HL-60 (cell line): ENCODE data around the gene ADAMTS2.

Experiments
- DNase-seq, 2 experiments: peaks; one replicate each; pipeline ENCODE4 v3.0.0-alpha.2; 2010 to 2020; ENCODE audit warnings: low read depth in 1 of 2, low spot score in 1 of 2
- H3K27ac ChIP-seq: fragments of 250-450 bp; sonication (Bioruptor Pico); replicated peaks from 2 replicates; pipeline ENCODE4 v1.5.1; 2020; ENCODE audit warnings: mild to moderate bottlenecking, moderate library complexity
- H3K27me3 ChIP-seq: fragments of 250-450 bp; sonication (Bioruptor Pico); 2 replicates; pipeline ENCODE4 v1.5.1; 2021; ENCODE audit warnings: mild to moderate bottlenecking, moderate library complexity; ENCODE audit not compliant: insufficient read depth, poor library complexity, severe bottlenecking
- H3K4me3 ChIP-seq: replicated peaks from 2 replicates; pipeline ENCODE4 v1.5.1; 2011; ENCODE audit warnings: mild to moderate bottlenecking, control low read depth, low read length; ENCODE audit not compliant: insufficient read depth
- CTCF ChIP-seq: IDR thresholded peaks from one replicate; pipeline ENCODE4 v1.5.1; 2011; ENCODE audit warnings: low read length, control low read depth, inconsistent platforms; ENCODE audit not compliant: insufficient read depth
- GABPA ChIP-seq: IDR thresholded peaks from 2 replicates; pipeline ENCODE4 v1.6.1; 2012; ENCODE audit warnings: low read depth
- POLR2AphosphoS5 ChIP-seq: IDR thresholded peaks from 2 replicates; pipeline ENCODE4 v1.6.1; 2012; ENCODE audit warnings: low read depth
- REST ChIP-seq: IDR thresholded peaks from 2 replicates; pipeline ENCODE4 v1.6.1; 2012; ENCODE audit warnings: low read depth; ENCODE audit not compliant: insufficient replicate concordance
- SPI1 ChIP-seq: IDR thresholded peaks from 2 replicates; pipeline ENCODE4 v1.6.1; 2012; ENCODE audit warnings: low read depth, mild to moderate bottlenecking, borderline replicate concordance

The ADAMTS2 gene

DNA sequence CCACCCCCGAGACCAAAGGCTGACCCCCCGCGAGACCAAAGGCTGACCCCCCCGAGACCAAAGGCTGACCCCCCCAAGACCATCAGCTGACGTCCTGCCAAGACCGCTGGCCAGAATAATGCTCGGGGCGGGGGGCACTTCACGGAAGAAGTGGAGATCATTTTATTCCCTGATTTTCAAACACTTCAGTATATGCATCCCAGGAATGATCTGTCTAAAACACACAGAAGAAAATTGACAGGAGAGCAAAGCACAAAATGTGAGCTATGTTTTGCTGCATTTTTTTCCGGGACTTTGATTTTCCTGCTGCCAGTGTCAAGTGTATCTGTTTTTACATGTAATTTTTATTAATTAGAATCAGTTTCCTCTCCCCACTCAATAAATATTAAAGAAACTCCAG lies 67.1 kb downstream of the ADAMTS2 start:
- H3K27ac ChIP-seq: no peak overlapping the region
- no peaks in the 10 kb centered on the region for H3K27me3 ChIP-seq
- H3K4me3 ChIP-seq: no peak overlapping the region
- DNase-seq: no peak
- TF ChIP-seq REST: no peak
- no peak for TF ChIP-seq GABPA
- TF ChIP-seq POLR2AphosphoS5: no peak
- no peak for TF ChIP-seq SPI1
- no peak for TF ChIP-seq CTCF

GRCh38 chr5:179276838-179277395 lies 68.3 kb downstream of the ADAMTS2 start:
- H3K27me3 ChIP-seq: no peaks in the 10 kb centered on the region
- DNase-seq: no peak
- TF ChIP-seq CTCF (no peak), POLR2AphosphoS5 (no peak), SPI1 (no peak), REST (no peak), GABPA (no peak)
- H3K27ac ChIP-seq: no peak overlapping the region
- no peak overlapping the region for H3K4me3 ChIP-seq

DNA sequence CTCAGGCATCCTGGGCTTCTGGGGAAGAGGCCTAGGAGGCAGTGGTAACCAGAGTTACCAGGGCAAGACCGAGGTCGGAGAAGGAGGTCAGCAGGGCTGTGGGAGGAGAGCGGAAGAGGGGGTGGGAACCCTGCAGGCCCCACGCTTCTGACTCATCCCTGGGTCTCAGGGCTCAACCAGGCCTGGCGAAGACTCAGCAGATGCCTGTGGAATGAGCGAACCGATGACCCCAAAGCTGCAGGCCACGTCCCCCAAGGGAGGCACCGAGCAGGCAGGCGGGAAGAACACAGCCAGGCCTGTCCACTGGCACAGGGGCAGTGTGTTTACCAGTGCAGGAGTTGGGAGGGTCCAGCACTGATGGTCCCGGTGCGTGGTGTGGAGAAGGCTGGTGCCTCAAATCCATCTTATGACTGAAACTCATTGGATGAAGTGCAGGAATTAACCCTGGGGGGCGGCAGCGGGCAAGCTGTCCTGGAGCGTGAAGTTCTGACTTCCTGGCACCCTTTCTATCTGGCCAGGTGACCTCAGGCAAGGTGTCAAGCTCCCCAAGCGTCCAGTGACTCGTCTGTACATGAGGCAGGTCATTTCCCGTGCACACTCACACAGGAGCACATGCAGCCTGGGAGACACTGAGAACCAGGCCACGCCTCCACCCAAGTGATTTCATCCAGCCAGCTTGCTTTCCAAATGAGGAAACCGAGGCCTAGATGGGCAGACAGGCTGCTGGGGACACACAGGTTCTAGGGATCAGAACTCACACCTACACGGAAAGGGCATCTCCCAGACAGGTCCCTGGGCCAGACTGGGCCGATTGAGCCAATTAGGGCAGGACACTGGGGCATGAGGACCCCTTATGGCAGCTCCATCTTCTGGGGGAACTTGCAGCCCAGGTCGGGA lies 69.1 kb downstream of the ADAMTS2 start:
- Histone ChIP-seq H3K27ac (no peak overlapping the region), H3K27me3 (no peaks in the 10 kb centered on the region), H3K4me3 (no peak overlapping the region)
- no peak for DNase-seq
- TF ChIP-seq GABPA: no peak
- TF ChIP-seq POLR2AphosphoS5: no peak
- TF ChIP-seq REST: no peak
- no peak for TF ChIP-seq SPI1
- no peak for TF ChIP-seq CTCF
